Kidney (tissue), 14 donors: ENCODE measurements around the gene TNIP1. TPM values are rescaled to one million over a fixed set of nuclear protein-coding genes. Genes with fewer than 3 reads are reported as not detected.

ENCODE experiments used
- DNase-seq, 5 donors: peaks; one replicate each; pipeline ENCODE4 v3.0.0-alpha.2; 2013 to 2020
- FAIRE-seq: peaks from 2 replicates; lab custom pipeline; 2012; peaks lifted over from hg19 to GRCh38; lab: Jason Lieb, UNC
- H3K27ac ChIP-seq, 2 donors: one replicate each; pipeline ENCODE4 v1.7.0; 2013; ENCODE audit warnings: low read depth in 2 of 2, low read length in 2 of 2, inconsistent platforms in 1 of 2
- H3K27me3 ChIP-seq: one replicate; pipeline ENCODE4 v1.7.1; 2013; ENCODE audit warnings: low read length, inconsistent platforms; ENCODE audit not compliant: control insufficient read depth, insufficient read depth
- H3K36me3 ChIP-seq, 3 donors: one replicate each; pipeline versions ENCODE4 v1.7.0 to v1.7.1; 2013; ENCODE audit warnings: low read length in 3 of 3, control low read depth in 1 of 3, inconsistent platforms in 1 of 3; ENCODE audit not compliant: insufficient read depth in 3 of 3, control insufficient read depth in 2 of 3
- H3K4me1 ChIP-seq, 3 donors: one replicate each; pipeline versions ENCODE4 v1.7.0 to v1.7.1; 2013; ENCODE audit warnings: low read length in 3 of 3, inconsistent platforms in 1 of 3, low read depth in 1 of 3; ENCODE audit not compliant: control insufficient read depth in 2 of 3, insufficient read depth in 2 of 3
- H3K4me3 ChIP-seq, 3 donors: one replicate each; pipeline versions ENCODE4 v1.7.0 to v1.8.1; 2013; ENCODE audit warnings: low read length in 3 of 3, control low read depth in 1 of 3, inconsistent platforms in 1 of 3
- H3K9ac ChIP-seq, 3 donors: one replicate each; pipeline versions ENCODE4 v1.7.0 to v1.7.1; 2013; ENCODE audit warnings: low read length in 3 of 3, control low read depth in 1 of 3, inconsistent platforms in 1 of 3
- H3K9me3 ChIP-seq, 3 donors: one replicate each; pipeline versions ENCODE4 v1.7.0 to v1.7.1; 2013; ENCODE audit warnings: low read length in 3 of 3, control low read depth in 1 of 3, inconsistent platforms in 1 of 3; ENCODE audit not compliant: control insufficient read depth in 2 of 3, insufficient read depth in 1 of 3
- intact Hi-C: fragments of 100-400 bp; cut with DNase I; formaldehyde crosslinking; loops from one replicate; pipeline ENCODE4 v1.11.1; 2022
- polyA plus RNA-seq: library from polyadenylated mRNA; stranded (reverse); fragments of 350-450 nt; fragmentation: Illumina TruSeq; extraction: RNeasy Lipid Tissue Mini Kit (QIAGEN cat#74804); gene quantifications from one replicate; pipeline ENCODE4 v1.2.3, GENCODE V29; 2014; ENCODE audit warnings: low read depth, low replicate concordance; ENCODE audit not compliant: insufficient read depth
- total RNA-seq: library from RNA; stranded (reverse); fragmentation: NEBNext Ultra II Directional; extraction: Animal tissue kit (Norgen Biotek cat#: 25700); gene quantifications from one replicate; pipeline ENCODE4 v1.2.1, GENCODE V29; 2021
- TF ChIP-seq, protein P1 (sequence below): IDR thresholded peaks from 3 replicates; pipeline ENCODE4 v1.5.1; 2012; ENCODE audit warnings: mild to moderate bottlenecking, moderate library complexity, borderline replicate concordance; ENCODE audit not compliant: insufficient read depth; ENCODE audit errors: extremely low read depth
- donor health status: control.
- donor health status: control.
- donor health status: control.
- donor health status: control.
- donor health status: control.
- donor health status: DM: yes; HTN: yes; CAD: no.
- donor health status: Normal renal cell carcinoma (clear cell type).

TNIP1 gene
- total and polyA plus RNA-seq, 2 donors from 2014 or later, result 109 to 132 TPM

- intact Hi-C loops, result no loop called here
- Histone ChIP-seq H3K9ac (no peak overlapping the region), H3K27ac (no peak overlapping the region), H3K36me3 (peaks cover 3 to 26% (median 15%) of the 10 kb centered on the region in 3 donors), H3K4me3 (no peak overlapping the region), H3K4me1 (peaks cover 0 to 13% (median 8%) of the 10 kb centered on the region in 3 donors), H3K27me3 (no peaks in the 10 kb centered on the region), H3K9me3 (no peaks in the 10 kb centered on the region)
- FAIRE-seq (no peak), DNase-seq (no peak)
- TF ChIP-seq, protein P1, sequence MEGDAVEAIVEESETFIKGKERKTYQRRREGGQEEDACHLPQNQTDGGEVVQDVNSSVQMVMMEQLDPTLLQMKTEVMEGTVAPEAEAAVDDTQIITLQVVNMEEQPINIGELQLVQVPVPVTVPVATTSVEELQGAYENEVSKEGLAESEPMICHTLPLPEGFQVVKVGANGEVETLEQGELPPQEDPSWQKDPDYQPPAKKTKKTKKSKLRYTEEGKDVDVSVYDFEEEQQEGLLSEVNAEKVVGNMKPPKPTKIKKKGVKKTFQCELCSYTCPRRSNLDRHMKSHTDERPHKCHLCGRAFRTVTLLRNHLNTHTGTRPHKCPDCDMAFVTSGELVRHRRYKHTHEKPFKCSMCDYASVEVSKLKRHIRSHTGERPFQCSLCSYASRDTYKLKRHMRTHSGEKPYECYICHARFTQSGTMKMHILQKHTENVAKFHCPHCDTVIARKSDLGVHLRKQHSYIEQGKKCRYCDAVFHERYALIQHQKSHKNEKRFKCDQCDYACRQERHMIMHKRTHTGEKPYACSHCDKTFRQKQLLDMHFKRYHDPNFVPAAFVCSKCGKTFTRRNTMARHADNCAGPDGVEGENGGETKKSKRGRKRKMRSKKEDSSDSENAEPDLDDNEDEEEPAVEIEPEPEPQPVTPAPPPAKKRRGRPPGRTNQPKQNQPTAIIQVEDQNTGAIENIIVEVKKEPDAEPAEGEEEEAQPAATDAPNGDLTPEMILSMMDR, result no peak
These were observed 27.1 kb upstream of the TNIP1 start for GRCh38 chr5:151107738-151108520.

GRCh38 chr5:151107084-151107483 lies 26.2 kb upstream of the TNIP1 start:
- TF ChIP-seq, protein P1, result no peak
- Histone ChIP-seq H3K27ac (no peak overlapping the region), H3K9ac (no peak overlapping the region), H3K27me3 (no peaks in the 10 kb centered on the region), H3K4me1 (peaks cover 0 to 14% (median 8%) of the 10 kb centered on the region in 3 donors), H3K9me3 (no peaks in the 10 kb centered on the region), H3K36me3 (peaks cover 3 to 26% (median 15%) of the 10 kb centered on the region in 3 donors), H3K4me3 (no peak overlapping the region)
- intact Hi-C loops, result no loop called here
- DNase-seq, result no peak
- FAIRE-seq, result no peak

DNA sequence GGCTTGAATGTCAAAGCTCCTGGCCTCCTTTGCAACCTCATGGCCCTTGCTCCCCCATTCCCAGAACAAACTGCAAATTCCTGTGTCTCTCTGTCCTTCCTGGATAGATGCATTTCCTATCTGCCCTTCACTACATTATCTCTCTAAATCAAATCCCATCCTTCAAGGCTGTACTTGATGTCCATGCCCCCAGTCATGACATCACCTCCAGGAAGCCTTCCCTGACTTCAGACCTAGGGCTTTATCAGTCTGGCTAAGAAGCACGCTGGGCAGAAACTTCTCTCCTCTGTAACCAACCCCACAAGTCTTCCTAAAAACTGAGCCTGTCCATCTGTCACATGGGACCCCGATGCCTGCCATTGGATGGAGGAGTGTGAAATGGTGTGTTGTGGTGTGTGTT lies 25.7 kb upstream of the TNIP1 start:
- intact Hi-C loops, result no loop called here
- DNase-seq (no peak), FAIRE-seq (no peak)
- H3K9ac ChIP-seq, result no peak overlapping the region
- peaks cover 0 to 19% (median 12%) of the 10 kb centered on the region in 3 donors for H3K4me1 ChIP-seq
- H3K4me3 ChIP-seq, result no peak overlapping the region
- H3K27me3 ChIP-seq, result no peaks in the 10 kb centered on the region
- H3K9me3 ChIP-seq, result no peaks in the 10 kb centered on the region
- no peak overlapping the region for H3K27ac ChIP-seq
- peaks cover 5 to 32% (median 15%) of the 10 kb centered on the region in 3 donors for H3K36me3 ChIP-seq
- TF ChIP-seq, protein P1, result no peak
